GM21619 (cell line): ENCODE data around the gene MAP1B.
A peak's percentile ranks its signal among the peaks of the same experiment; 100 is the strongest.

Experiments
- ATAC-seq: cut with Tn5 transposase; IDR thresholded peaks from one replicate; pipeline ENCODE4 v1.9.1; 2021; ENCODE audit not compliant: unreplicated experiment

MAP1B gene

GRCh38 chr5:72093824-72094223, 13.5 kb upstream of the MAP1B start:
- ATAC-seq, result peak; percentile 85

- ATAC-seq, result no peak
These were observed 10.6 kb upstream of the MAP1B start for GRCh38 chr5:72096602-72097188.

- ATAC-seq, result no peak
These were observed 5.4 kb upstream of the MAP1B start for GRCh38 chr5:72101828-72102227.

GRCh38 chr5:72106817-72107130, 501 bp upstream of the MAP1B start:
- no peak for ATAC-seq

- no peak for ATAC-seq
These were observed 576 bp downstream of the MAP1B start for GRCh38 chr5:72107901-72108201.

- no peak for ATAC-seq
These were observed 1.2 kb downstream of the MAP1B start for GRCh38 chr5:72108202-72109061.

GRCh38 chr5:72109062-72109411, 1.8 kb downstream of the MAP1B start:
- ATAC-seq, result no peak

GRCh38 chr5:72109625-72110024, 2.4 kb downstream of the MAP1B start:
- no peak for ATAC-seq

- ATAC-seq, result no peak
These were observed 3.2 kb downstream of the MAP1B start for GRCh38 chr5:72110394-72111013.

- ATAC-seq, result no peak
These were observed 5.1 kb downstream of the MAP1B start for GRCh38 chr5:72112389-72112788.

- ATAC-seq, result no peak
These were observed 7.4 kb downstream of the MAP1B start for GRCh38 chr5:72114629-72115028.

GRCh38 chr5:72115296-72115695, 8.0 kb downstream of the MAP1B start:
- no peak for ATAC-seq

GRCh38 chr5:72117307-72117706, 10.0 kb downstream of the MAP1B start:
- no peak for ATAC-seq

- no peak for ATAC-seq
These were observed 13.9 kb downstream of the MAP1B start for GRCh38 chr5:72121052-72121779.

GRCh38 chr5:72121780-72122445, 14.6 kb downstream of the MAP1B start:
- no peak for ATAC-seq

GRCh38 chr5:72122602-72123001, 15.3 kb downstream of the MAP1B start:
- no peak for ATAC-seq

- no peak for ATAC-seq
These were observed 16.6 kb downstream of the MAP1B start for GRCh38 chr5:72123764-72124376.

GRCh38 chr5:72125271-72125940, 18.1 kb downstream of the MAP1B start:
- no peak for ATAC-seq

GRCh38 chr5:72125941-72126620, 18.8 kb downstream of the MAP1B start:
- ATAC-seq, result no peak

GRCh38 chr5:72126796-72127195, 19.5 kb downstream of the MAP1B start:
- ATAC-seq, result no peak
